Chondrocyte (in vitro differentiated cells): ENCODE results near the gene RAD51B. TPM values are rescaled to one million over a fixed set of nuclear protein-coding genes. Genes with fewer than 3 reads are reported as not detected.

Experiments used
- DNase-seq: peaks from one replicate; pipeline ENCODE4 v3.0.0; 2021; ENCODE audit warnings: mixed read lengths, low spot score
- H3K27ac Mint-ChIP-seq: one replicate; pipeline ENCODE4 v1.8.0; 2021; ENCODE audit warnings: mild to moderate bottlenecking, moderate library complexity, mixed read lengths; ENCODE audit not compliant: unreplicated experiment
- H3K27me3 Mint-ChIP-seq: 2 replicates; pipeline ENCODE4 v1.8.0; 2021; ENCODE audit warnings: low read depth, mixed read lengths
- H3K36me3 Mint-ChIP-seq: 2 replicates; pipeline ENCODE4 v1.8.0; 2021; ENCODE audit warnings: low read depth, mixed read lengths
- H3K4me1 Mint-ChIP-seq: 2 replicates; pipeline ENCODE4 v1.8.0; 2021; ENCODE audit warnings: low read depth, mild to moderate bottlenecking, mixed read lengths
- H3K4me3 Mint-ChIP-seq: one replicate; pipeline ENCODE4 v1.8.0; 2021; ENCODE audit warnings: mild to moderate bottlenecking, moderate library complexity, mixed read lengths; ENCODE audit not compliant: unreplicated experiment
- H3K9me3 Mint-ChIP-seq: 2 replicates; pipeline ENCODE4 v1.8.0; 2021; ENCODE audit warnings: low read depth, mixed read lengths
- CTCF ChIP-seq: fragments of 200-600 bp; sonication (generic); IDR thresholded peaks from 2 replicates; pipeline ENCODE4 v1.5.0; 2021; ENCODE audit warnings: antibody characterized with exemption, mild to moderate bottlenecking, moderate library complexity
- total RNA-seq: library from RNA; stranded (reverse); gene quantifications from 3 replicates; pipeline ENCODE4 v1.2.1, GENCODE V29; 2021

RAD51B gene
- total RNA-seq, 1 donor from 2014 or later: 8.2 TPM

GRCh38 chr14:68190032-68190431, 370.5 kb downstream of the RAD51B start:
- no peak for DNase-seq
- peaks cover 13% of the 10 kb centered on the region for H3K9me3 Mint-ChIP-seq
- no peak overlapping the region for H3K4me3 Mint-ChIP-seq
- no peaks in the 10 kb centered on the region for H3K36me3 Mint-ChIP-seq
- H3K4me1 Mint-ChIP-seq: peaks cover 15% of the 10 kb centered on the region
- TF ChIP-seq CTCF: no peak
- no peaks in the 10 kb centered on the region for H3K27me3 Mint-ChIP-seq
- no peak overlapping the region for H3K27ac Mint-ChIP-seq

GRCh38 chr14:68191567-68192321, 372.2 kb downstream of the RAD51B start:
- Mint-ChIP-seq H3K36me3 (no peaks in the 10 kb centered on the region), H3K27me3 (no peaks in the 10 kb centered on the region), H3K27ac (no peak overlapping the region), H3K9me3 (peaks cover 5% of the 10 kb centered on the region), H3K4me1 (peaks cover 4% of the 10 kb centered on the region), H3K4me3 (no peak overlapping the region)
- DNase-seq: no peak
- no peak for TF ChIP-seq CTCF

GRCh38 chr14:68192935-68193334, 373.4 kb downstream of the RAD51B start:
- DNase-seq: no peak
- Mint-ChIP-seq H3K9me3 (no peaks in the 10 kb centered on the region), H3K4me3 (no peak overlapping the region), H3K27me3 (no peaks in the 10 kb centered on the region), H3K36me3 (no peaks in the 10 kb centered on the region), H3K27ac (no peak overlapping the region), H3K4me1 (peaks cover 7% of the 10 kb centered on the region)
- no peak for TF ChIP-seq CTCF

- no peak for DNase-seq
- TF ChIP-seq CTCF: no peak
- Mint-ChIP-seq H3K27ac (no peak overlapping the region), H3K4me3 (no peak overlapping the region), H3K36me3 (no peaks in the 10 kb centered on the region), H3K4me1 (peaks cover 14% of the 10 kb centered on the region), H3K9me3 (no peaks in the 10 kb centered on the region), H3K27me3 (no peaks in the 10 kb centered on the region)
Measured at GRCh38 chr14:68193970-68194681, 374.5 kb downstream of the RAD51B start.

GRCh38 chr14:68195126-68195525, 375.5 kb downstream of the RAD51B start:
- no peaks in the 10 kb centered on the region for H3K27me3 Mint-ChIP-seq
- H3K4me3 Mint-ChIP-seq: no peak overlapping the region
- no peaks in the 10 kb centered on the region for H3K9me3 Mint-ChIP-seq
- no peak overlapping the region for H3K27ac Mint-ChIP-seq
- DNase-seq: no peak
- H3K36me3 Mint-ChIP-seq: no peaks in the 10 kb centered on the region
- no peak for TF ChIP-seq CTCF
- H3K4me1 Mint-ChIP-seq: peaks cover 24% of the 10 kb centered on the region
